ENCODE data around the gene CDHR1. TPM values are rescaled to one million over a fixed set of nuclear protein-coding genes. Genes with fewer than 3 reads are reported as not detected.
A peak's percentile ranks its signal among the peaks of the same experiment; 100 is the strongest.
"Not testable (repeated sequence)": the region's sequence is repeated elsewhere in the genome, so short reads cannot be mapped to it uniquely, and the experiment has no call there.

The CDHR1 gene
- total and polyA plus RNA-seq, 2 donors from 2014 or later: 0.47 to 1.1 TPM

DNA sequence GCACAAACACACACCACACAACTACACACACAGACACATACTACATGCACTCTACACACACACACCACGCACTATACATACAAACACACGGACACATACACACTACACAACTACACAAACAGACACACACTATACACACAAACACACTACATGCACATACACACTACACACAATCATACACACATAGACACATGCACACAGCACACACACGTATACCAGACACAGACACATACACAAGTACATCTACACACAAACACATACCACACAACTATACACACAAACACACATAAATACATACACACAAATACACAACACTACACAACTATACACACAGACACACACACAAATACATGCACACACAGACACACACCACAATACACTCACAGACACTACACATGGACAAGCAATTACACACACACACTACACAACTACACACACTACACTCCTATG lies 16.2 kb upstream of the CDHR1 start:
- no peak overlapping the region for H3K9ac ChIP-seq (ENCODE audit: low read length in 3 of 3)
- no peaks in the 10 kb centered on the region for H3K27me3 ChIP-seq (ENCODE audit: control insufficient read depth, insufficient read depth, low read length)
- no peak for TF ChIP-seq CTCF (IDR thresholded peaks at IDR 0.05; ENCODE audit: borderline replicate concordance, extremely low read depth, insufficient read depth)
- no peak overlapping the region for H3K4me3 ChIP-seq (ENCODE audit: low read length in 3 of 3)
- H3K4me1 ChIP-seq (ENCODE audit: control insufficient read depth in 2 of 3, insufficient read depth in 2 of 3, low read depth in 1 of 3, low read length in 3 of 3): peaks cover 0 to 7% (median 0%) of the 10 kb centered on the region in 3 donors
- no peaks in the 10 kb centered on the region for H3K36me3 ChIP-seq (ENCODE audit: control insufficient read depth in 2 of 3, insufficient read depth in 3 of 3, low read length in 3 of 3)
- no peaks in the 10 kb centered on the region for H3K9me3 ChIP-seq (ENCODE audit: control insufficient read depth in 2 of 3, insufficient read depth in 1 of 3, low read length in 3 of 3)
- intact Hi-C loops (cut with DNase I): no loop called here
- DNase-seq (no peak), FAIRE-seq (no peak)
- H3K27ac ChIP-seq (ENCODE audit: low read depth in 2 of 2, low read length in 2 of 2): no peak overlapping the region

GRCh38 chr10:84179059-84179710 lies 15.2 kb upstream of the CDHR1 start:
- H3K27me3 ChIP-seq (ENCODE audit: control insufficient read depth, insufficient read depth, low read length): no peaks in the 10 kb centered on the region
- intact Hi-C loops (cut with DNase I): no loop called here
- H3K9me3 ChIP-seq (ENCODE audit: control insufficient read depth in 2 of 3, insufficient read depth in 1 of 3, low read length in 3 of 3): no peaks in the 10 kb centered on the region
- H3K36me3 ChIP-seq (ENCODE audit: control insufficient read depth in 2 of 3, insufficient read depth in 3 of 3, low read length in 3 of 3): no peaks in the 10 kb centered on the region
- peak in 3 of 5 donors; percentile 51 to 74 (median 71) for DNase-seq
- no peak overlapping the region for H3K9ac ChIP-seq (ENCODE audit: low read length in 3 of 3)
- H3K4me3 ChIP-seq (ENCODE audit: low read length in 3 of 3): no peak overlapping the region
- no peak for FAIRE-seq
- TF ChIP-seq CTCF (IDR thresholded peaks at IDR 0.05; ENCODE audit: borderline replicate concordance, extremely low read depth, insufficient read depth): no peak
- H3K4me1 ChIP-seq (ENCODE audit: control insufficient read depth in 2 of 3, insufficient read depth in 2 of 3, low read depth in 1 of 3, low read length in 3 of 3): peaks cover 0 to 2% (median 0%) of the 10 kb centered on the region in 3 donors
- peak overlapping the region in 1 of 2 donors; percentile 6 for H3K27ac ChIP-seq (ENCODE audit: low read depth in 2 of 2, low read length in 2 of 2)

- H3K9me3 ChIP-seq (ENCODE audit: control insufficient read depth in 2 of 3, insufficient read depth in 1 of 3, low read length in 3 of 3); FAIRE-seq; intact Hi-C loops (cut with DNase I); H3K9ac ChIP-seq (ENCODE audit: low read length in 3 of 3); H3K27ac ChIP-seq (ENCODE audit: low read depth in 2 of 2, low read length in 2 of 2); H3K27me3 ChIP-seq (ENCODE audit: control insufficient read depth, insufficient read depth, low read length); DNase-seq; H3K4me1 ChIP-seq (ENCODE audit: control insufficient read depth in 2 of 3, insufficient read depth in 2 of 3, low read depth in 1 of 3, low read length in 3 of 3); H3K4me3 ChIP-seq (ENCODE audit: low read length in 3 of 3); H3K36me3 ChIP-seq (ENCODE audit: control insufficient read depth in 2 of 3, insufficient read depth in 3 of 3, low read length in 3 of 3): not testable (repeated sequence)
Observed at GRCh38 chr10:84180386-84180785, 14.0 kb upstream of the CDHR1 start.

DNA sequence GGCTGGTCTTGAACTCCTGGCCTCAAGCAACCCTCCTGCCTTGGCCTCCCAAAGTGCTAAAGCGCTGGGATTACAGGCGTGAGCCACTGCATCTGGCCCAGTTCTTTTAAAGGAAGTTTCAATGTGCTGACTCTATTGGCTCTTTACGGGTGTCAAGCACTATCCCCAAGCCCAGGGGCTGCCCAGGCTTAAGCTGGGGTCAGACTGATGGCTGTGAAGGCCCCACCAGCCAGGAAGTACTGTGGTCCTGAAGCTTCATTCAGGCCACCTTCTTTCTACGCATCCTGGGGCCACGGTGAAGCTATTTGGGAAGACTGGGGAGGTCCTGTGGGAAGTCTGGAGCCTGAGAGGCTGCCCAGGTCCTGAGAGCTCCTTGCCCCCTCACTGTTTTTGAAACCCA lies 12.7 kb upstream of the CDHR1 start:
- H3K36me3 ChIP-seq (ENCODE audit: control insufficient read depth in 2 of 3, insufficient read depth in 3 of 3, low read length in 3 of 3): no peaks in the 10 kb centered on the region
- no peaks in the 10 kb centered on the region for H3K27me3 ChIP-seq (ENCODE audit: control insufficient read depth, insufficient read depth, low read length)
- DNase-seq (no peak), FAIRE-seq (no peak)
- intact Hi-C loops (cut with DNase I): no loop called here
- H3K4me3 ChIP-seq (ENCODE audit: low read length in 3 of 3): no peak overlapping the region
- no peak for TF ChIP-seq CTCF (IDR thresholded peaks at IDR 0.05; ENCODE audit: borderline replicate concordance, extremely low read depth, insufficient read depth)
- H3K9ac ChIP-seq (ENCODE audit: low read length in 3 of 3): no peak overlapping the region
- H3K27ac ChIP-seq (ENCODE audit: low read depth in 2 of 2, low read length in 2 of 2): no peak overlapping the region
- H3K4me1 ChIP-seq (ENCODE audit: control insufficient read depth in 2 of 3, insufficient read depth in 2 of 3, low read depth in 1 of 3, low read length in 3 of 3): peaks cover 0 to 2% (median 0%) of the 10 kb centered on the region in 3 donors
- H3K9me3 ChIP-seq (ENCODE audit: control insufficient read depth in 2 of 3, insufficient read depth in 1 of 3, low read length in 3 of 3): peaks cover 0 to under 1% (median 0%) of the 10 kb centered on the region in 3 donors

Measured in kidney (tissue), 14 donors.